DND-41 (cell line): ENCODE results near the gene VWDE.

Source experiments
- ATAC-seq: fragments of 200-7000 bp; cut with Tn5 transposase; 3 replicates; pipeline ENCODE4 v1.9.1; 2021; ENCODE audit warnings: low read depth; ENCODE audit not compliant: insufficient read depth
- DNase-seq: peaks from one replicate; pipeline ENCODE4 v3.0.0-alpha.2; 2020
- H2AFZ ChIP-seq: 2 replicates; pipeline ENCODE4 v1.6.0; 2012; ENCODE audit warnings: low read depth, low read length
- H3K27ac ChIP-seq: 2 replicates; pipeline ENCODE4 v1.5.1; 2012; ENCODE audit warnings: low read length, inconsistent platforms
- H3K27me3 ChIP-seq: fragments of 200-600 bp; sonication (generic); 2 replicates; pipeline ENCODE4 v1.6.0; 2012; ENCODE audit warnings: low read length, mild to moderate bottlenecking, inconsistent platforms; ENCODE audit not compliant: insufficient read depth, poor library complexity
- H3K36me3 ChIP-seq: 2 replicates; pipeline ENCODE4 v1.5.1; 2012; ENCODE audit warnings: low read length, inconsistent platforms; ENCODE audit not compliant: insufficient read depth
- H3K4me1 ChIP-seq: 2 replicates; pipeline ENCODE4 v1.5.1; 2012; ENCODE audit warnings: mild to moderate bottlenecking, low read length; ENCODE audit not compliant: insufficient read depth
- H3K4me2 ChIP-seq: 2 replicates; pipeline ENCODE4 v1.6.0; 2012; ENCODE audit warnings: mild to moderate bottlenecking, moderate library complexity, low read length, inconsistent platforms; ENCODE audit not compliant: insufficient read depth
- H3K4me3 ChIP-seq, 2 experiments: fragments of 200-600 bp in 1 of 2; shearing (Covaris generic) in 1 of 2; 2 replicates each; pipeline ENCODE4 v1.5.1; 2012 to 2016; ENCODE audit warnings: inconsistent platforms in 2 of 2, low read length in 2 of 2, mild to moderate bottlenecking in 2 of 2, low read depth in 1 of 2, moderate library complexity in 1 of 2
- H3K79me2 ChIP-seq: 2 replicates; pipeline ENCODE4 v1.6.0; 2012; ENCODE audit warnings: low read length, inconsistent platforms; ENCODE audit not compliant: insufficient read depth
- H3K9ac ChIP-seq: 2 replicates; pipeline ENCODE4 v1.6.0; 2012; ENCODE audit warnings: low read depth, mild to moderate bottlenecking, inconsistent platforms, low read length, moderate library complexity
- H3K9me3 ChIP-seq: 2 replicates; pipeline ENCODE4 v1.5.1; 2012; ENCODE audit warnings: low read length, moderate library complexity, mild to moderate bottlenecking, inconsistent platforms; ENCODE audit not compliant: insufficient read depth, severe bottlenecking
- H4K20me1 ChIP-seq: 2 replicates; pipeline ENCODE4 v1.6.0; 2012; ENCODE audit warnings: low read length; ENCODE audit not compliant: insufficient read depth
- CTCF ChIP-seq: IDR thresholded peaks from 2 replicates; pipeline ENCODE4 v1.5.1; 2012; ENCODE audit warnings: borderline replicate concordance, low read length, moderate library complexity, mild to moderate bottlenecking; ENCODE audit not compliant: poor library complexity, severe bottlenecking; ENCODE audit errors: extremely low read depth
- EZH2 ChIP-seq: IDR thresholded peaks from 3 replicates; pipeline ENCODE4 v1.6.1; 2012; ENCODE audit warnings: borderline replicate concordance, low read depth, mild to moderate bottlenecking, moderate library complexity, low read length, inconsistent platforms; ENCODE audit not compliant: severe bottlenecking

Gene VWDE

GRCh38 chr7:12291870-12292269, 111.8 kb downstream of the VWDE start:
- H3K79me2 ChIP-seq, result no peaks in the 10 kb centered on the region
- no peak overlapping the region for H3K4me3 ChIP-seq
- no peak overlapping the region for H3K9ac ChIP-seq
- H3K36me3 ChIP-seq, result no peaks in the 10 kb centered on the region
- no peaks in the 10 kb centered on the region for H4K20me1 ChIP-seq
- peak; percentile 46 for TF ChIP-seq CTCF
- no peak for TF ChIP-seq EZH2
- no peaks in the 10 kb centered on the region for H3K4me1 ChIP-seq
- ATAC-seq (0 out of 3 replicates have a peak, but pooled peaks have one; percentile 37), DNase-seq (no peak)
- no peaks in the 10 kb centered on the region for H3K27me3 ChIP-seq
- no peak overlapping the region for H3K4me2 ChIP-seq
- H3K9me3 ChIP-seq, result peaks cover 16% of the 10 kb centered on the region
- H2AFZ ChIP-seq, result no peak overlapping the region
- H3K27ac ChIP-seq, result no peak overlapping the region

- Histone ChIP-seq H3K27ac (no peak overlapping the region), H4K20me1 (no peaks in the 10 kb centered on the region), H3K4me3 (no peak overlapping the region), H3K27me3 (no peaks in the 10 kb centered on the region), H3K4me2 (no peak overlapping the region), H3K36me3 (no peaks in the 10 kb centered on the region), H3K9me3 (peaks cover 16% of the 10 kb centered on the region), H3K4me1 (no peaks in the 10 kb centered on the region), H3K79me2 (no peaks in the 10 kb centered on the region), H3K9ac (no peak overlapping the region), H2AFZ (no peak overlapping the region)
- no peak for DNase-seq
- no peak for TF ChIP-seq CTCF
- no peak for TF ChIP-seq EZH2
- no peak for ATAC-seq
Observed at GRCh38 chr7:12290761-12291160, 112.9 kb downstream of the VWDE start.

- no peak for TF ChIP-seq EZH2
- no peak for TF ChIP-seq CTCF
- H3K27me3 ChIP-seq, result no peaks in the 10 kb centered on the region
- H3K79me2 ChIP-seq, result no peaks in the 10 kb centered on the region
- no peak overlapping the region for H3K9ac ChIP-seq
- no peak overlapping the region for H3K4me3 ChIP-seq
- no peak overlapping the region for H3K27ac ChIP-seq
- H3K9me3 ChIP-seq, result peaks cover 16% of the 10 kb centered on the region
- DNase-seq, result no peak
- no peak for ATAC-seq
- no peaks in the 10 kb centered on the region for H3K4me1 ChIP-seq
- H3K36me3 ChIP-seq, result no peaks in the 10 kb centered on the region
- H4K20me1 ChIP-seq, result no peaks in the 10 kb centered on the region
- H3K4me2 ChIP-seq, result no peak overlapping the region
- no peak overlapping the region for H2AFZ ChIP-seq
Observed at GRCh38 chr7:12289996-12290395, 113.7 kb downstream of the VWDE start.

- H3K27ac ChIP-seq, result no peak overlapping the region
- TF ChIP-seq EZH2 (no peak), CTCF (no peak)
- H3K36me3 ChIP-seq, result no peaks in the 10 kb centered on the region
- H3K4me3 ChIP-seq, result no peak overlapping the region
- H3K27me3 ChIP-seq, result no peaks in the 10 kb centered on the region
- H3K9ac ChIP-seq, result no peak overlapping the region
- no peaks in the 10 kb centered on the region for H3K4me1 ChIP-seq
- H3K4me2 ChIP-seq, result no peak overlapping the region
- H3K9me3 ChIP-seq, result peaks cover 16% of the 10 kb centered on the region
- H4K20me1 ChIP-seq, result no peaks in the 10 kb centered on the region
- no peak overlapping the region for H2AFZ ChIP-seq
- DNase-seq (no peak), ATAC-seq (no peak)
- H3K79me2 ChIP-seq, result no peaks in the 10 kb centered on the region
Observed at GRCh38 chr7:12287901-12288300, 115.8 kb downstream of the VWDE start.
